WI38 (cell line): ENCODE measurements around the gene KCNJ12.

Experiments
- H3K4me3 ChIP-seq: 2 replicates; pipeline ENCODE4 v1.5.1; 2011; ENCODE audit warnings: low read depth, mild to moderate bottlenecking, control low read depth, low read length
- CTCF ChIP-seq: IDR thresholded peaks from 2 replicates; pipeline ENCODE4 v1.5.1; 2012; ENCODE audit warnings: low read depth, mild to moderate bottlenecking, control low read depth, low read length

The KCNJ12 gene

GRCh38 chr17:21373696-21374440, 2.3 kb upstream of the KCNJ12 start:
- H3K4me3 ChIP-seq, result no peak overlapping the region

GRCh38 chr17:21374441-21375161, 1.6 kb upstream of the KCNJ12 start:
- H3K4me3 ChIP-seq, result no peak overlapping the region
- TF ChIP-seq CTCF, result no peak

More at GRCh38 chr17:21373696-21374440, 2.3 kb upstream of the KCNJ12 start:
- TF ChIP-seq CTCF, result no peak

GRCh38 chr17:21375162-21375560, 996 bp upstream of the KCNJ12 start:
- no peak for TF ChIP-seq CTCF
- H3K4me3 ChIP-seq, result no peak overlapping the region

- TF ChIP-seq CTCF, result no peak
- no peak overlapping the region for H3K4me3 ChIP-seq
Observed at GRCh38 chr17:21375757-21376080, 438 bp upstream of the KCNJ12 start.

- no peak overlapping the region for H3K4me3 ChIP-seq
- no peak for TF ChIP-seq CTCF
Observed at GRCh38 chr17:21376759-21377690, 868 bp downstream of the KCNJ12 start.

GRCh38 chr17:21377705-21378396, 1.7 kb downstream of the KCNJ12 start:
- no peak for TF ChIP-seq CTCF
- H3K4me3 ChIP-seq, result no peak overlapping the region
